GM19452 (cell line): ENCODE data around the gene NUFIP2.
"Not testable (repeated sequence)": the region's sequence is repeated elsewhere in the genome, so short reads cannot be mapped to it uniquely, and the experiment has no call there.

ENCODE experiments used
- ATAC-seq: cut with Tn5 transposase; IDR thresholded peaks from one replicate; pipeline ENCODE4 v1.9.1; 2021; ENCODE audit not compliant: unreplicated experiment

NUFIP2 gene, protein sequence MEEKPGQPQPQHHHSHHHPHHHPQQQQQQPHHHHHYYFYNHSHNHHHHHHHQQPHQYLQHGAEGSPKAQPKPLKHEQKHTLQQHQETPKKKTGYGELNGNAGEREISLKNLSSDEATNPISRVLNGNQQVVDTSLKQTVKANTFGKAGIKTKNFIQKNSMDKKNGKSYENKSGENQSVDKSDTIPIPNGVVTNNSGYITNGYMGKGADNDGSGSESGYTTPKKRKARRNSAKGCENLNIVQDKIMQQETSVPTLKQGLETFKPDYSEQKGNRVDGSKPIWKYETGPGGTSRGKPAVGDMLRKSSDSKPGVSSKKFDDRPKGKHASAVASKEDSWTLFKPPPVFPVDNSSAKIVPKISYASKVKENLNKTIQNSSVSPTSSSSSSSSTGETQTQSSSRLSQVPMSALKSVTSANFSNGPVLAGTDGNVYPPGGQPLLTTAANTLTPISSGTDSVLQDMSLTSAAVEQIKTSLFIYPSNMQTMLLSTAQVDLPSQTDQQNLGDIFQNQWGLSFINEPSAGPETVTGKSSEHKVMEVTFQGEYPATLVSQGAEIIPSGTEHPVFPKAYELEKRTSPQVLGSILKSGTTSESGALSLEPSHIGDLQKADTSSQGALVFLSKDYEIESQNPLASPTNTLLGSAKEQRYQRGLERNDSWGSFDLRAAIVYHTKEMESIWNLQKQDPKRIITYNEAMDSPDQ

DNA sequence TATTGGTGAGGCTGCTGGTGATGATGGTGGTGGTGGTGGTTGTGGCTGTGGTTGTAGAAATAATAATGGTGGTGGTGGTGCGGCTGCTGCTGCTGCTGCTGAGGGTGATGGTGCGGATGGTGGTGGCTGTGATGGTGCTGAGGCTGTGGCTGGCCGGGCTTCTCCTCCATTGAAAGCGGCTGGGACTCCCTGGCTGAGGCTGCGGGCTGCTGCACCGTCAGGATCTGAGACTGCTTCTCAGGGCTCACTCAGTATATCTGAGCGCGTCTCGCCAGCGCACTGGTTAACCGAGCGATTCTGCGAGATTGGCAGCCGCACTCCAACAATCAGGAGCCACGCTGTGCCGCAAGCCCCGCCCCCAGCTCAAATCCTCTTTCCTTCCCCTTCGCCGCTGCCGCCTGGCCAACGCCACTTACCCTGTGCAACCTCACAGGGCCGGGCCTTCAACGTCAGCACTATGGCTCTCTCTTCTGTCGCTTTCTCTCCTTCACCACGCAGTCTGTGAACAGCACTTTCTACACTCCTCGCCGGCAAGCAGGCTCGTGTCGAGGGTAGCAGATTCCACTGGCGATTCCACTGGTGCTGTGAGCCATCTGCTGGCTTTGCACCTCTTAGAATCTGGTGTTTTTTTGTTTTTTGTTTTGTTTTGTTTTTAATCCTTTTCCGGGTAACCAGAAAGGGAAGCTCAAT lies at the start of gene NUFIP2:
Gene NUFIP2 (minus strand): TSS at position 259 of the 690 bp plus-strand sequence. CDS start 89 bp downstream, at position 170.
- peak; percentile 81 for ATAC-seq

DNA sequence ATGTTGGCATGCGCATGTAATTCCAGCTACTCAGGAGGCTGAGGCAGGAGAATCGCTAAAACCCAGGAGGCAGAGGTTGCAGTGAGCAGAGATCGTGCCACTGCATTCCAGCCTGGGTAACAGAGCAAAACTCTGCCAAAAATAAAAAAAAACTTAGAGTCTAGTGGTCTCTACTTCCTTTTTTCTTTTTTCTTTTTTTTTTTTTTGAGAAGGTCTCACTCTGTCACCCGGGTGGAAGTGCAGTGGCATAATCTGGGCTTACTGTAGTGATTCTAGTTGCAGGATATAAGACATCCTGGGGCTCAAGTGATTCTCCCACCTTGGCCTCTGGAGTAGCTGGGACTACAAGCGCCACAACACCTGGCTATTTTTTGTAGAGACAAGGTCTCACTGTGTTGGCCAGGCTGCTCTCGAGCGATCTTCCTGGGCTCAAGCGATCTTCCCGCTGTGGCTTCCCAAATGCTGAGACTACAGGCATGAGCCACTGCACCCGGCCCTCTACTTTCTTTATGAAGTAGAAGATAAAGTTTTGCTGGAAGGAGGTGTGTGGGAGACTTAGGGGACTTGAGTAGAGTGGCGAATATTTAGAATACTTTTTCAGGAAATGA lies 48.3 kb upstream of the NUFIP2 start:
- no peak for ATAC-seq

DNA sequence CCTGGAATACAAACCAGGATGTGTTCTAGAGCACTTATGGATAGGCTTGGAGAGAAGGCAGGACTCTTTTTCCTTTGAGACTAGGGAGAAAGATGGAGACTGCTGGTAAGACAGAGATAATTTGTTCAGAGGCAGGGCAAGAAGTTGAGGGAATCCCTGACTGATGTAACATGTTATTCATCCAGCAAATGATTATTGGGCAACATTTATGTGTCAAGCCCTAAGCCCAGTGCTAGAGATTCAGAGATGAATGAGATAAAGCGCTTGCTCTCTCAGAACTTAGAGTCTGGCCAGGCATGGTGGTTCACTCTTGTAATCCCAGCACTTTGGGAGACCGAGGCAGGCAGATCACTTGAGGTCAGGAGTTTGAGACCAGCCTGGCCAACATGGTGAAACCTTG lies 47.8 kb upstream of the NUFIP2 start:
- ATAC-seq = no peak

DNA sequence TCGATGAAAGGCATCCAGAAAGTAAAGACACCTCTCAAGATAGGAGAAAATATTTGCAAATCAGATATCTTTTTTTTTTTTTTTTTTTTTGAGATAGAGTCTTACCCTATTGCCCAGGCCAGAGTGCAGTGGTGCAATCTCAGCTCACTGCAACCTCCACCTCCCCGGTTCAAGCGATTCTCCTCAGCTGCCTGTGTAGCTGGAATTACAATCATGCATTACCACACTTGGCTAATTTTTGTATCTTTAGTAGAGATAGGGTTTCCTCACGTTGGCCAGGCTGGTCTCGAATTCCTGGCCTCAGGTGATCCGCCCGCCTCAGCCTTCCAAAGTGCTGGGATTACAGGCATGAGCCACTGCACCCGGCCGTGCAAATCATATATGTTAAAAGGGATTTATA lies 45.1 kb upstream of the NUFIP2 start:
- not testable (repeated sequence) for ATAC-seq

DNA sequence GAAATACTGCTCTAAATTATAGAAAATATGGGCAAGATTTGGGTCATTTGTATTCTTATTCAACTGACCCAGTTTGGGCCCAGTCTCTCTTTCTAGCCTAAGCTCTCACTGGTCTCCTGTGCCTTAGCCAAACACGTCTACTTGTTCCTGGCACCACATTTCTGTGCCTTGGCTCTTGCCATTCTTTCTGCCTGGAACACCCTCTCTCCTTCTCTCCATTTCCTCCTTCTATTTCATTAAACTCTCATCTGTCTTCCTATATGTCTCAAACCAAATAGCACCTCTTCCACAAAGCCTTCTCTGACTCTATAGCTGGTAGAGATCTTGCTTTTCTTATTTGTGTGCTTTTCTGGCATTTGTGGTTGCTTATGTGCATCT lies 37.7 kb upstream of the NUFIP2 start:
- ATAC-seq = no peak

DNA sequence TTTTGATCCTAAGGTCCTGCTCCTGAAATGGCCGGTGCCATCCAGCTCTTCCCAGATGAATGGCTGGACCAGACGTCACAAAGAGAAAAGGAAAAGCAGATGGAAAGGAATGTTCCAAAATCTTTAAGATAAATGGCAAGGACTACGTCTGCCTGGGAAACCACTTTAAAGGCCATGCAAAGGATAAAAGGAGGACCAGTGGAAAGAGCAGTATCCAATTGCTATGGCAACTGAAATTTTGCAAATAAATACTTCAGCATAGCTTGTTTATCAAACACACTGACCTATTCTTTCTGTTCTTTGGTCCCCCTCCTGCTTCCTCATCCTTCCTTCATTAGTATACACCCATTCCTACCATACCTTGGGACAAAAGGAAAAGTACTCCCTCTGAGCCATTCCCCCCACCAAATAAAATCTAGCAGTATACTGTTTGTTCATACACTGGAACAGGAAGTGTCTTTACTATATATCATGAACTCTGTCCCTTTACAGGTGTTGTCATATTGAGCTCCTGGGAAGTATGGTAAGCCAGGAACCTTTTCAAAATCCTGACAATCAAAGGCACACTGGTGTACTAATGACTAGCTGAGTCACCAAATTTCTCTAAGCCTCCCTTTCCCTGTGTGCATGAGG lies 37.2 kb upstream of the NUFIP2 start:
- ATAC-seq = no peak

DNA sequence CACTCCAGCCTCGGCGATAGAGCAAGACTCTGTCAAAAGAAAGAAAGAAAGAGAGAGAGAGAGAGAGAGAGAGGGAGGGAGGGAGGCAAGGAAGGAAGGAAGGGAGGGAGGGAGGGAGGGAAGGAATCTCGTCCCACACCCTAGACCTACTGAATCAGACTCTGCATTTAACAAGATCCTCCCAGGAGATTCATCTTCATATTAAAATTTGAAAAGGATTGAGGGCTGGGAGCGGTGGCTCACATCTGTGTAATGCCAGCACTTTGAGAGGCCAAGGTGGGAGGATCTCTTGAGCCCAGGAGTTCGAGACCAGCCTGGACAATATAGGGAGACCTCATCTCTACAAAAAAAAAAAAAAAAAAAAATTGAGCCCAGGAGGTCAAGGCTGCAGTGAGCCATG lies 33.5 kb upstream of the NUFIP2 start:
- no peak for ATAC-seq

DNA sequence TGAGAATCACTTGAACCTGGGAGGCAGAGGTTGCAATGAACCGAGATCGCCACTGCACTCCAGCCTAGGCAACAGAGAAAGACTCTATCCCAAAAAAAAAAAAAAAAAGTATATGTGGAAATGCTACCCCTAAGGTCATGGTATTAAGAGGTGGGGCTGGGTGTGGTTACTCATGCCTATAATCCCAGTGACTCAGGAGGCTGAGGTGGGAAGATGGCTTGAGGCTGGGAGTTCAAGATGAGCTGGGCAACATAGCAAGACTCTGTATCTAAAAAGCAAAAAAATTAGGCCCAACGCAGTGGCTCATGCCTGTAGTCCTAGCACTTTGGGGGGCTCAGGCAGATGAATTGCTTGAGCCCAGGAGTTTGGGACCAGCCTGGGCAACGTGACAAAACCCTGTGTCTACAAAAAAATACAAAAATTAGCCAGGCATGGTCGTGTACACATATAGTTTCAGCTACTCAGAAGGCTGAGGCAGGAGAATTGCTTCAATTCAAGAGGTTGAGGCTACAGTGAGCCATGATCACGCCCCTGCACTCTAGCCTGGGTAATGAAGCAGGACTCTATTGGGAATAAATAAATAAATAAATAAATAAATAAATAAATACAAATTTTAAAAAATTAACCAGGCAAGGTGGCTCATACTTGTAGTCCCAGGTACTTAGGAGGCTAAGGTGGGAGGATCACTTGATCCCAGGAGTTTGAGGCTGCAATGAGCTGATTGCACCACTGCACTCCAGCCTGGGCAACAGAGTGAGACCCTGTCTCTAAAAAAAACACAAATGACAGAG lies 32.3 kb upstream of the NUFIP2 start:
- ATAC-seq = no peak

DNA sequence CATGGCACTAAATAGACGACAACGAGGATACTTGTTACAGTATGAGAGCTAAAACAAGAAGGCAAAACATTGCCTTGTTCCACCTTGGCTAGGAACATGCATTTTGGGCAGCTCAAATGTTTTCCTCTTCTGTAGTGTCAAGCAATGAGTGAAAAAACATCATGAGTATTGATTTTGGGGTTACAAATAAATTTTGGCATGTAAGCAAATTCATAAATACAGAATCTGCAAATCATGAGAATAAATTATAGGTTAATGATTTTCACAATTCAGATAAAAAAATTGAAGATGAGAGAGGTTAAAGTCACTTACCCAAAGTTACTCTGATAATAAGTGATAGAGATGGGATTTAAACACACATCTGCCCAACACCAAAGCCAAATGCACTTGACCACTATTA lies 28.4 kb upstream of the NUFIP2 start:
- ATAC-seq = no peak

DNA sequence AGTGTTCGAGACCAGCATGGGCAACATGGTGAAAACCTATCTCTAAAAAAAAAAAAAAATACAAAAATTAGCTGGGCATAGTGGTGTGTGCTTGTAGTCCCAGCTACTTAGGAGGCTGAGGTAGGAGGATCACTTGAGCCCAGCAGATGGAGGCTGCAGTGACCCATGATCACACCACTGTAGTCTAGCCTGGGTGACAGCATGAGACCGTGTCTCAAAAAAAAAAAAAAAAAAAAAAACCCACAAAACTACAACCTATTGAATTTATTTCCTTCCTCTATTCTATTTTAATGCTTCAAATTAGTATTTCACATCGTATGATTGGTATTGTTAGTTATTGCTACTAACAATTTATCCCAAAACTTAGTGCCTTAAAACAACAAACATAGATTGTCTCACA lies 9.4 kb upstream of the NUFIP2 start:
- ATAC-seq = no peak

DNA sequence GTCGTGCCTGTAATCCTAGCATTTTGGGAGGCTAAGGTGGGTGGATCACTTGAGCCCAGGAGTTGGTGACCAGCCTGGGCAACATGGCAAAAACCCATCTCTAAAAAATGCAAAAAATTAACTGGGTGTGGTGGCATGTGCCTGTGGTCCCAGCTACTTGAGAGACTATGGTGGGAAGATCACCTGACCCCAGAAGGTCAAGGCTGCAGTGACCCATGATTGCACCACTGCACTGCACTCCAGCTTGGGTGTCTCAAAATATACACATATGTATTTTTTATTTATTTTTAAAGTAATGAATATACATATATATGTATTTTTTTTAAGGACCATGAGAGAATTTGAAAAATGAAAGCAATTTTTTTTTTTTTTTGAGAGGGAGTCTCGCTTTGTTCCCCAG lies 5.1 kb upstream of the NUFIP2 start:
- no peak for ATAC-seq

DNA sequence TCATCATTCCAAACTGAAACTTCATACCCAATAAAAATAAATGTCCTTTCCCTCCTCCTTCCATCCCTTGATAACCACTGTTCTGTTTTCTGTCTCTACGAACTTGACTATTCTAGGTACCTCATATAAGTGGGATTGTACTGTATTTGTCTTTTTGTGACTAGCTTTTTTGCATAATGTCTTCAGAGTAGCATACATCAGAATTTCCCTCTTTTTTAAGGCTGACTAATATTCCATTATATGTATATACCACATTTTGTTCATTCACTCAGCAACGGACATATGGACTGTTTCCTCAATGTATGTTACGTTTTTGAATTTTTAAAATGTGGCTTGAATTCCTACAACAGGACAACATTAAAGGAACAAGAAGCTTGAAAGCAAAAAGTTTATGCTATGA lies 1.5 kb upstream of the NUFIP2 start:
- ATAC-seq = no peak

DNA sequence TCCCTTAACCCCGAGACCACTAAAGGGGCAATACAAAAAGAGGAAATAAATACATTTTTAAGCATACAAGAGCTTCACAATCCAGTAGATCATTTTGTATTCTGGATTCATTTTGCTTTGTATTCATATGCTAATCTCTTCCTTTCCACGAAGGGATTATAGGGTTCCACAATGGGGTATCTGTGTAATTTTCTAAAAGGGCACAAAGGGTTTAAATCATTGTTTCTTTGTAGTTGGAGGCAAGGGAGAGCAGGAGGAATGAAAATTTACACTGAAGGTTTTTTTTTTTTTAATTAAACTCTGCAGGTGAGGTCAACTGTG lies 592 bp upstream of the NUFIP2 start:
- no peak for ATAC-seq

DNA sequence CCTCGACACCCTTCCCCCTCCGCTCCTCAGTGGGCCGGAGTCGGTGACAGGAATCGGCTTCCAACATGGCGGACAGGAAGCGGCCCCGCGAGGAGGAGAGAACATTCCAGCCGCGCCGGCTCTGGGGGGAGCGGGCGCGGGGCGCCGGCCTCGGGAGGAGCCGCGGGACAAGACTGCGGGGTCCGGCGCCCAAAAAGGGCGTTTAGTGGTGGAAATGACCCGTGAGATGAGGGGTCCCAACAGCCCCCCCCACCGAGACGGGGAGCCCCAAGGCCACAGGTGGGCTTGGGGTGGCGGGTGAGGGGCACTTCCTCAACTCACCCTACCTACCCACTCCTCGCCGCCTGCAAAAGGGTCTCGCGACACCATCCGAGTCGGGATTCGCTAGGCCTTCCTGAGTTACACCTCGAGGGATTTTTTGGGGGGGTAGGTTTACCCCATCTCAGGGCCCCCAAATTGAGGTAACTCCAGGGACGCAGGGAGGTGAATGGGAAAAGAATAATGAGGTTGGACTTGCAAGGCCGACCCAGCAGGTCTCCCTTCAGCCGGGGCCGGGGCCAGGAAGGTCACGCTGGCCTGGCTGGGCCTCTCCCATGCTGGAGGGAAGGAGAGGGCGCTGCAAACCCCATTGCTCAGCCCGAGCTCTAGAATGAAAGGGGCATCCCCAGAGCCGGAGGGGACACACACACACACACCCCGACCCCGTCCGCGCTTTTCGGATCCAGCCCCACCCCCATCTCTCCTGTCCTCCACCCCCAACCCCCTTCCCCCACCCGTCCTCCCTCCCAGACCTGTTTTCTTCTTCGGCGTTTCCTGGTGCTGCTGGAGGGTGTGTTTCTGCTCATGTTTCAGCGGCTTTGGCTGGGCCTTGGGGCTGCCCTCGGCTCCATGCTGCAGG lies 707 bp downstream of the NUFIP2 start:
- ATAC-seq = no peak

DNA sequence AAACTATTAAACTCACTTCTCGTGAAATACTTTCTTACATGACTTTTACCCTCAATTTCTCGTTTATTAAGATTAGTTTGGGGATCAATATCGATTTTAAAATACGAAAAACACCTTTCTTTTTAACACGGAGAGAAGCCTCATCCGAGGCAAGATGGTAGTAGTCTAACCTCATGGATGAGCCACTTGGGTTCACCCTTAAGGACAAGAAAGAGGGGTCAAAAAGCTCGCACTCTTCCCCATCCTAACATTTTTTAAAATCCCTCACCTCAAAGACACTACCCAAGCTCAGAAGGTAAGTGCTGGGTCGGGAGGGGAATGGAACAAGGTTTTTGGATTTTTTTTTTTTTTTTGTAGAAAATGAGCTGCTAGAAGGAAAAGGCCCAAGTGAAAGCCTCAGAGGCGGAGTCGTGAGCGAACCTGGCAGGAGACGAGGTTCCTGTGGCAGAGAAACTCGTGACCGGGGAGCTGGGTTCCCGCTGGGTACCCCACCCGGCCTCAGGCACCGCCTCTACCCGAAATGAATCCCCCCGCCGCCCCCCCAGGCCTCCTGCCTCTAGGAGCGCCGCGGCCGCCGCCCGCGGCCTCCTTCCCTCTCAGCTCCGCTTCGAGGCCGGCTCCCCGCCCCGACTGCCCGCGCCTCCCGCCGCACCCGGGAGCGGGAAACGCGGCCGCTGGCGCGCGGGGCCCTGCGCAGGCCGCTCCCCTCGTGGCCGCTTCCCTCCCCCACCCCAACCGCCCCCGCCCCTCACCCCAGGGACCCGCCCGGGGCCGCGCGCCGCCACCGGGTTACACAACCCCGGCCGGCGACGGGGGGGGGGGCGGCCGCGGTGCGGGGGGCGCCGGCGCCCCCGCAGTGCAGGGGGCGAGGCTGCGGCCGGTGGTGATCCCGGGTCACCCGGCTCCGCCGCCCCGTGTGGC lies 1.6 kb downstream of the NUFIP2 start:
- ATAC-seq = no peak

DNA sequence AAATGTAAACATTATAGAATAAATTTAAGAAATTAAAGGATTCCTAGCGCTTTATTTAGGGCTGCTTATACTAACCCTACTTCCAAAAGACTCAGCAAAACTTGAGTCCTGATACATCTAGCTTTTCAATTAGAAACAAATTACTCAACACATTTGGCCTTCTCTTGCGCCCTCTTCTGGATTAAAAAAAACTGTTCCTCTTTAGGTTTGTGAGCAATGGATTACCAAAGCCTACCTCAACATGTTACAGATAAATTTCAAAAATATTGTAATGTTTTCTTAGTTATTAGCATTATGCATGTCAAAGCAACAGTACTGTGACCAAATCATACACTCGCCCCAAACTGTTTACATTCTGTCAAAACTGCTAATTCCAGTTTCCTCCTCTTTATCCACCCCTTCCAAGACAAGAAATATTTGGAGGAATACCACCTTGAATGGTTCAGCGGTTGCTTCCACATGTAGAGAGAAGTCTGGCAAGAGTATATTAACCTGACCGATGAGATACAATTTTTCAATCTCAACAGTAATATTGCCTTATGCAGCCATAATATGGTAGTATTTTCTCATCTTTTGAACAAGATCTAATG lies 2.7 kb downstream of the NUFIP2 start:
- no peak for ATAC-seq

DNA sequence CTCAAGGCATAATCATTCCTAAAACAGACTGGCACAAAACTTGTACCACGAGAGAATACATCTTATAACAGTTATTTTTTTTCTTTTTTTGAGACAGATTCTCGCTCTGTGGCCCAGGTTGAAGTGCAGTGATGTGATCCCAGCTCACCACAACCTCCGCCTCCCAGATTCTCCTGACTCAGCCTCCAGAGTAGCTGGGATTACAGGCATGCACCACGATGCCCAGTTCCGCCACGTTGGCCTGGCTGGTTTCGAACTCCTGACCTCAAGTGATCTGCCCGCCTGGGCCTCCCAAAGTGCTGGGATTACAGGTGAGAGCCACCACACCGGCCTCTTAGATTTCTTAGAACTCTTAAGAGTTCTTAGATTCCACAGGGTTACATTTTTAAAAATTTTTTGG lies 4.1 kb downstream of the NUFIP2 start:
- ATAC-seq = no peak

DNA sequence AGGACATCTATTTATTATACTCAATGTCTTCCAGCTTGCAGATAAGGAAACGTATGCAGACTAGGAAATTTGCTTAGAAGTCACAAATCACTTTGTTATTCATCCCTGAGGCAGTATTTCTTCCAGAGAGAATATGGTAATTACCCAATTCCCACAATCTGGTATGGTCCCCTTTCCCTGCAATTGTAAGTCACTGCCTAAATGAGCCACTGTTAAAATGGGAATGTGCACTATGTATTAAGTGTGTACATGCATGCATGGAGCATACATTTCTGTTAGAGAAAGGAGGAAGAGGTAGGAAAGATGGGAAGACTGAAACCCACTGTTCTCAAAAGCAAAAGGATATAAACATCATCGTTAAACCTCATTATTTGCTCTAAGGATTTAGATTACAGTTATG lies 10.0 kb downstream of the NUFIP2 start:
- ATAC-seq = no peak
